Activated T-helper 17 cell treated with anti-CD3 and anti-CD28 coated beads, Interleukin-2, amount 50 U/mL, for 72 hours (primary cell): ENCODE measurements around the gene C13orf46. TPM values are rescaled to one million over a fixed set of nuclear protein-coding genes. Genes with fewer than 3 reads are reported as not detected.
"Not testable (repeated sequence)": the region's sequence is repeated elsewhere in the genome, so short reads cannot be mapped to it uniquely, and the experiment has no call there.

Source experiments
- ATAC-seq: fragments of 150-1000 bp; cut with Tn5 transposase; replicated peaks from 2 replicates; pipeline ENCODE4 v1.10.0; 2021; ENCODE audit warnings: mild to moderate bottlenecking, moderate library complexity
- H3K27ac Mint-ChIP-seq: one replicate; pipeline ENCODE4 v1.8.0; 2022; ENCODE audit warnings: mixed read lengths
- H3K27me3 Mint-ChIP-seq: one replicate; pipeline ENCODE4 v1.8.0; 2022; ENCODE audit warnings: mixed read lengths
- H3K36me3 Mint-ChIP-seq: one replicate; pipeline ENCODE4 v1.8.0; 2022; ENCODE audit warnings: low read depth, mild to moderate bottlenecking, mixed read lengths
- H3K4me1 Mint-ChIP-seq: one replicate; pipeline ENCODE4 v1.8.0; 2022; ENCODE audit warnings: mixed read lengths
- H3K4me3 Mint-ChIP-seq: one replicate; pipeline ENCODE4 v1.8.0; 2022; ENCODE audit warnings: mild to moderate bottlenecking, mixed read lengths
- H3K9me3 Mint-ChIP-seq: one replicate; pipeline ENCODE4 v1.8.0; 2022; ENCODE audit warnings: mixed read lengths
- total RNA-seq, 2 donors: library from RNA; stranded (reverse); gene quantifications; one replicate each; pipeline ENCODE4 v1.2.3, GENCODE V29; 2022

Gene C13orf46
- total RNA-seq, 2 donors from 2014 or later = 1.3 to 3.9 TPM

GRCh38 chr13:113991676-113992179 lies 17.9 kb upstream of the C13orf46 start:
- H3K4me1 Mint-ChIP-seq = peaks cover 10% of the 10 kb centered on the region
- H3K9me3 Mint-ChIP-seq = no peaks in the 10 kb centered on the region
- peak overlapping the region; percentile 1 for H3K27ac Mint-ChIP-seq
- H3K27me3 Mint-ChIP-seq = no peaks in the 10 kb centered on the region
- ATAC-seq = no peak
- H3K4me3 Mint-ChIP-seq = no peak overlapping the region
- peaks cover 53% of the 10 kb centered on the region for H3K36me3 Mint-ChIP-seq

DNA sequence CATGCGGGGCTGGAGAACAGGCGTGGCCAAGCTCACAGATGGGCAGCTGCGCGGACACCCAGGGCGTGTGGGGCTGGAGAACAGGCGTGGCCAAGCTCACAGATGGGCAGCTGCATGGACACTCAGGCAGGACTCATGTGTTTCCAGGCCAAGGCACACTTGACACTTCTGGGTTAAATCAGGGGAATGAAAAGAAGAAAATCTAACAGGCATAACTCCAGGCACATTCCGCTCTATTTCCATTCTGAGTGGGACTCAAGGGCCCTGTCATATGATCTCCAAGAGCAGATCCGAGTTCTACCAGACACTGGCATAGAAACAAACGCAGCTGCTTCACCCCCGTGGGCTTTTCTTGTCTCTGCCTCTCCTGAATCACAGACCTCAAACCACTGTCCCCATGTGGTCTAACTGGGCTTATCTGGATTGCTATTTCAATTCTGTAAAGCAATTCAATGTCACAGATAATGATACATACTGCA lies 17.4 kb upstream of the C13orf46 start:
- Mint-ChIP-seq H3K27ac (no peak overlapping the region), H3K27me3 (no peaks in the 10 kb centered on the region), H3K9me3 (no peaks in the 10 kb centered on the region), H3K4me3 (no peak overlapping the region), H3K4me1 (peaks cover 10% of the 10 kb centered on the region), H3K36me3 (peaks cover 53% of the 10 kb centered on the region)
- ATAC-seq = no peak

DNA sequence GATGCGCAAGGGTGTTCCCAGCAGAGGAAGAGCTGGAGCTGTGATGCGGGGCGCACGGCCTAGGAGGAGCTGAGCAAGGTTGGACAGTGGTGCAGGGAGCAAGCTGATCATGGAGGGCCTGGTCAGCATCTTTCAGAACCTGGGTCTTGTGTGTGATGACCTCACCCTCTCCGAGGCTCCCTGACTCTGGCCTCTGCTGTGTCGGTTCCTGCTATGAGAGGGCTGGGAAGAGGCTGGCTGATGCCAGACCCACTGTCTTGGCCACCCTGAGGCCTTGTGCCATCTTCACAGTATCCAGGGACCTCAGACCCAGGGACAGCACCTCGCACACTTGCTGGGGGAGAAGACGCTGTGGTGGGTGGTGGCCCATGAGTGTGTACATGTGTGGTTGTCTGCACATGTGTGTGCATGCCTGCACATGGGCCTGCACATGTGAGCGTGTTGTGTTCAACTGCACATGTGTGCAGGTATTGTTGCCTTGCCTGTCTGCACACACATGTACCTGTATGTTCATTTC lies 16.5 kb upstream of the C13orf46 start:
- Mint-ChIP-seq H3K27ac (peak overlapping the region; percentile 80), H3K9me3 (no peaks in the 10 kb centered on the region), H3K4me3 (no peak overlapping the region), H3K4me1 (peaks cover 10% of the 10 kb centered on the region), H3K27me3 (no peaks in the 10 kb centered on the region), H3K36me3 (peaks cover 53% of the 10 kb centered on the region)
- ATAC-seq = no peak

GRCh38 chr13:113989585-113990300 lies 15.9 kb upstream of the C13orf46 start:
- no peaks in the 10 kb centered on the region for H3K9me3 Mint-ChIP-seq
- no peak overlapping the region for H3K4me3 Mint-ChIP-seq
- peak overlapping the region; percentile 80 for H3K27ac Mint-ChIP-seq
- H3K27me3 Mint-ChIP-seq = no peaks in the 10 kb centered on the region
- H3K4me1 Mint-ChIP-seq = peaks cover 10% of the 10 kb centered on the region
- H3K36me3 Mint-ChIP-seq = peaks cover 50% of the 10 kb centered on the region
- no peak for ATAC-seq

GRCh38 chr13:113988859-113989258 lies 15.0 kb upstream of the C13orf46 start:
- not testable (repeated sequence) for H3K4me3 Mint-ChIP-seq, H3K27me3 Mint-ChIP-seq, H3K9me3 Mint-ChIP-seq, ATAC-seq
- peak overlapping the region; percentile 80 for H3K27ac Mint-ChIP-seq
- H3K36me3 Mint-ChIP-seq = peaks cover 41% of the 10 kb centered on the region
- peaks cover 10% of the 10 kb centered on the region for H3K4me1 Mint-ChIP-seq

- Mint-ChIP-seq H3K4me1 (peaks cover 5% of the 10 kb centered on the region), H3K27me3 (no peaks in the 10 kb centered on the region), H3K4me3 (no peak overlapping the region), H3K36me3 (peaks cover 59% of the 10 kb centered on the region), H3K9me3 (no peaks in the 10 kb centered on the region), H3K27ac (no peak overlapping the region)
- ATAC-seq = no peak
These were observed 8.4 kb upstream of the C13orf46 start for GRCh38 chr13:113982296-113982661.

DNA sequence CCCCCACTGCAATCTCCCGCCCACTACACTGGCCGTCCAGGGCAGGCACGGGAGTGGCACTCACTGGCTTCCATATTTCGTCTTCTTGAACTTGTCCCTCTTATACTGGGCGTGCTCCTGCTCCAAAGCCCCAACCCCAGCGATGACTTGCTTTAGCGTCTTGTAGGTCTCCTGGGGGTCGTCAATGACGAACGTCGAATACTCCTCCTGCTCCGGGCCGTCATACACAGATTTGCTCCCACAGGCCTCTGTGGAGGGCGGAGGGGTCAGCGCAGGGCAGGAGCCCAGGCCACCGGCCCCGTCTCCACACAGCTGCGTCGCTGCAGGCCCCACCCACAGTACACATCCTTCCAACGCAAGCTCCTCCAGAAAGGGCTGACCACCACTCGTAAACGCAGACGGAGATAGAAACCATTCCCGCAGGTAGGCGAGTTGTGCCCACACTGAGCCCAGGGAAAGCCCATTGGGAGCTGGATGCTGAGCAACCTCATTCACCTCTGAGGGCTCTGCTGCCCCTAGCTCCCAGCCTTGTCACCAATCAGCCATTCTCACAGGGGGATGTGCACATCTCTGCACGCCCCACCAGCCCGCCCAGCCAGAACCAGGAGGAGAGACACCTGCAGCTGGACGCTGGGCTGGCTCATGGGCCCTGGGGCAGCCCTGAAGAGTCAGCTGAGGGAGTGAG lies 7.9 kb upstream of the C13orf46 start:
- Mint-ChIP-seq H3K27ac (no peak overlapping the region), H3K36me3 (peaks cover 65% of the 10 kb centered on the region)
- no peak for ATAC-seq

DNA sequence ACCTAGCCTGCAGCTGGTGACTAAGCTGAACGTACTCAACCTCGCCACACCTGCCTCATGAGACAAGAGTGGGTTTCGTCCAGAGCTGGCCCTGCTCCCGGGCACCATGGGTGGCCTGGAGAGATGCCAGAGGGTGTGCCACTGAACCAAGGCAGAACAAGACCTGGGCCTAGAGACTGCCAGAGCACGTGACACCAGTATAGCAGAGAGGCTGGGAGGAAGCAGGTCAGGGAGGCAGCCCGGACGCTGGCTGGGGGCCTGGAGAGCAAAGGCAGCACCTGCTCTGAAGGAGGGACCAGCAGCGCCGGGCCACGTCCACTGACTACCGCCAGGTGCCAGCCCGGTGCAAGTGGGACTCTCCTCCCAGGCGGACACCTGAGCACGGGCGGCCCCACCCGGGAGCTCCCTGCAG lies 7.3 kb upstream of the C13orf46 start:
- Mint-ChIP-seq H3K4me1 (peaks cover 5% of the 10 kb centered on the region), H3K4me3 (no peak overlapping the region), H3K27me3 (no peaks in the 10 kb centered on the region), H3K36me3 (peaks cover 70% of the 10 kb centered on the region), H3K27ac (no peak overlapping the region), H3K9me3 (no peaks in the 10 kb centered on the region)
- no peak for ATAC-seq

More for the DNA sequence above, 7.9 kb upstream of the C13orf46 start:
- no peaks in the 10 kb centered on the region for H3K9me3 Mint-ChIP-seq
- no peaks in the 10 kb centered on the region for H3K27me3 Mint-ChIP-seq
- peaks cover 5% of the 10 kb centered on the region for H3K4me1 Mint-ChIP-seq
- no peak overlapping the region for H3K4me3 Mint-ChIP-seq

DNA sequence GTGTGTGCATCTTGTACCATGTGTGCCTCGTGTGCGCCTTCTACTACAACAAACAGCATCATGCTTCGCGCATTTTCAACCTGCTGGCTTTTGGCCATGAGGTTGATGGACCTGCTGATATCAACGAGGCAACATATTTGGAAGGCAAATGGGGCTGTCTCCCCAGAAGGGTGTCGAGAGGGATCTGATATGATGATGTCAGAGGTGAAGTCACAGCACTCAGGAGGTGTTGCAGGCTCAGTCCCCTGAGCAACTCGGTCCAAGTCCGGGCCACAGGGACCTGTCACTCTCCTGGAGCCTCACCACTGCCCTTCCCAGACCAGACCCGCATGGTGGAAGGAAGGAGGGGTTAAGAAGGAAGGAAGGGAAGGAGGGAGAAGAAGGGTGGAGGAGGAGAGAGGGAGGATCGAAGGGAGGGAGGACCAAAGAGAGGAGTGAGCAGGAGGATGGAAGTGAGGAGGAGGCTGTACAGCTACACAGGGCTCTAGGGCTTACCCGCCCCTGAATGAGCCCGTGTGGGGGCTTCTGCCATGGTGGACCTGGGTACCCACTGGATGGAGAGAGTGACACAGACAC lies 6.7 kb upstream of the C13orf46 start:
- H3K9me3 Mint-ChIP-seq = no peaks in the 10 kb centered on the region
- H3K36me3 Mint-ChIP-seq = peaks cover 76% of the 10 kb centered on the region
- H3K27ac Mint-ChIP-seq = peak overlapping the region; percentile 42
- peaks cover 5% of the 10 kb centered on the region for H3K4me1 Mint-ChIP-seq
- no peaks in the 10 kb centered on the region for H3K27me3 Mint-ChIP-seq
- ATAC-seq = no peak
- no peak overlapping the region for H3K4me3 Mint-ChIP-seq

- Mint-ChIP-seq H3K4me3 (no peak overlapping the region), H3K36me3 (peaks cover 79% of the 10 kb centered on the region), H3K9me3 (no peaks in the 10 kb centered on the region), H3K4me1 (peaks cover 5% of the 10 kb centered on the region), H3K27ac (peak overlapping the region; percentile 42), H3K27me3 (no peaks in the 10 kb centered on the region)
- no peak for ATAC-seq
These were observed 6.1 kb upstream of the C13orf46 start for GRCh38 chr13:113979791-113980471.

- H3K27me3 Mint-ChIP-seq = no peaks in the 10 kb centered on the region
- peaks cover 79% of the 10 kb centered on the region for H3K36me3 Mint-ChIP-seq
- H3K4me3 Mint-ChIP-seq = no peak overlapping the region
- ATAC-seq = no peak
- H3K9me3 Mint-ChIP-seq = no peaks in the 10 kb centered on the region
- no peak overlapping the region for H3K27ac Mint-ChIP-seq
- H3K4me1 Mint-ChIP-seq = peaks cover 5% of the 10 kb centered on the region
These were observed 5.0 kb upstream of the C13orf46 start for GRCh38 chr13:113978741-113979481.

GRCh38 chr13:113977976-113978375 lies 4.1 kb upstream of the C13orf46 start:
- H3K27me3 Mint-ChIP-seq = no peaks in the 10 kb centered on the region
- H3K9me3 Mint-ChIP-seq = no peaks in the 10 kb centered on the region
- no peak overlapping the region for H3K4me3 Mint-ChIP-seq
- peaks cover 80% of the 10 kb centered on the region for H3K36me3 Mint-ChIP-seq
- no peak overlapping the region for H3K27ac Mint-ChIP-seq
- H3K4me1 Mint-ChIP-seq = peaks cover 5% of the 10 kb centered on the region
- ATAC-seq = no peak

DNA sequence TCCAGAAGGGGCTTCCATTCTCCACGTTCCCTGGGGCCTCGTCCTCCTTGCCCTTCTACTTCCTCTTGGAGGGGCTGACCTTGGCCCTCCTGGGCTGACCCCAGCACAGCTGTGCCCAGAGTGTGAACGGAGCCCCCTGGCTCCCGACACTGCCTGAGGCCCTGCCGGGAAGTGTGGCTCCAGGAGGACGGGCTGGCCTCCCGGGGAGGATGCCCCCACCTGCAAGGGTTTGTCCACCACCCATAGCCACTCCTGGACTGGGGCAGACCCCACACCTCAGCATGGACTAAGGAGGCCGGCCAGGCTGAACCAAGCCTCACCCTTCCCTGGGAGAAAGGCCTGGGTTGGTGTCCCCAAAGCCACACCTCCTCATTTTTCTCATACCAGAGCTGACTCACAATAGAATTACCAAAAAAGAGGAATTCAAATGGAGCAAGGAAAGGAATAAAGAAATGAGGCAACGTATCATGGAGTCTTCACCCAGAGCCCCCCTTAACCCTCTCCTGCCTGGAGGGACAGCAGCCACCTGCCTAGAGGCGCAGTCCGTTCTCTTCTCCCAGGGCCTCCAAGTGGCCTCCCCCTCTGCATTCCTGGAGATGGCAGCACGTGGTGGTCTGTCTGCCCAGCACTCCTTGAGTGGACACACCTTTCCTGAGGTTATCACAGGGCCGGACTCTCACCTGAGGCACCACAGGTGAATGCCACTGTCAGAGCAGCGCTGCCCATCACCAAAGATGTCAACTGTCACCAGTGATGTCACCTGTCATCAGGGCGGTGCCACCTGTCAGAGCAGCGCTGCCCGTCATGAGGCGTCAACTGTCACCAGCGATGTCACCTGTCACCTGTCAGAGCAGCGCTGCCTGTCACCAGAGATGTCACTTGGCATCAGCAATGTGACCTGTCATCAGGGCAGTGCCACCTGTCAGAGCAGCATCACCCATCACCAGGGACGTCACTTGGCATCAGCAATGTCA lies 3.1 kb upstream of the C13orf46 start:
- no peak for ATAC-seq
- peaks cover 5% of the 10 kb centered on the region for H3K4me1 Mint-ChIP-seq
- H3K36me3 Mint-ChIP-seq = peaks cover 71% of the 10 kb centered on the region
- no peak overlapping the region for H3K4me3 Mint-ChIP-seq
- H3K9me3 Mint-ChIP-seq = no peaks in the 10 kb centered on the region
- H3K27ac Mint-ChIP-seq = no peak overlapping the region
- H3K27me3 Mint-ChIP-seq = no peaks in the 10 kb centered on the region
